Ishikawa (cell line): Measurements from ENCODE around the gene CCSER1.

Experiments
- CEBPB ChIP-seq: IDR thresholded peaks from 2 replicates; pipeline ENCODE4 v1.6.1; 2012
- CREB1 ChIP-seq: IDR thresholded peaks from 2 replicates; pipeline ENCODE4 v1.6.1; 2012; ENCODE audit warnings: low read depth
- EGR1 ChIP-seq: IDR thresholded peaks from 2 replicates; pipeline ENCODE4 v1.6.1; 2012
- EP300 ChIP-seq: IDR thresholded peaks from 2 replicates; pipeline ENCODE4 v1.6.1; 2012; ENCODE audit warnings: borderline replicate concordance
- FOXM1 ChIP-seq: IDR thresholded peaks from 2 replicates; pipeline ENCODE4 v1.6.1; 2012; ENCODE audit warnings: low read depth, borderline replicate concordance
- NFIC ChIP-seq: IDR thresholded peaks from 2 replicates; pipeline ENCODE4 v1.6.1; 2012
- RAD21 ChIP-seq: IDR thresholded peaks from 2 replicates; pipeline ENCODE4 v1.6.1; 2012; ENCODE audit warnings: low read depth
- TAF1 ChIP-seq: IDR thresholded peaks from 2 replicates; pipeline ENCODE4 v1.6.1; 2012; ENCODE audit warnings: low read depth, mild to moderate bottlenecking
- TCF12 ChIP-seq: IDR thresholded peaks from 2 replicates; pipeline ENCODE4 v1.6.1; 2012; ENCODE audit warnings: low read depth
- TEAD4 ChIP-seq: IDR thresholded peaks from 2 replicates; pipeline ENCODE4 v1.6.1; 2012
- YY1 ChIP-seq: IDR thresholded peaks from 2 replicates; pipeline ENCODE4 v1.6.1; 2012; ENCODE audit warnings: low read depth
- ZBTB7A ChIP-seq: IDR thresholded peaks from 2 replicates; pipeline ENCODE4 v1.6.1; 2012; ENCODE audit warnings: low read depth
- TF ChIP-seq, protein P1 (sequence below): IDR thresholded peaks from 2 replicates; pipeline ENCODE4 v1.6.1; 2012
- TF ChIP-seq, protein P2 (sequence below): IDR thresholded peaks from 2 replicates; pipeline ENCODE4 v1.6.1; 2012; ENCODE audit warnings: low read depth, mild to moderate bottlenecking
- TF ChIP-seq, protein P3 (sequence below): IDR thresholded peaks from 2 replicates; pipeline ENCODE4 v1.6.1; 2012

CCSER1 gene

DNA sequence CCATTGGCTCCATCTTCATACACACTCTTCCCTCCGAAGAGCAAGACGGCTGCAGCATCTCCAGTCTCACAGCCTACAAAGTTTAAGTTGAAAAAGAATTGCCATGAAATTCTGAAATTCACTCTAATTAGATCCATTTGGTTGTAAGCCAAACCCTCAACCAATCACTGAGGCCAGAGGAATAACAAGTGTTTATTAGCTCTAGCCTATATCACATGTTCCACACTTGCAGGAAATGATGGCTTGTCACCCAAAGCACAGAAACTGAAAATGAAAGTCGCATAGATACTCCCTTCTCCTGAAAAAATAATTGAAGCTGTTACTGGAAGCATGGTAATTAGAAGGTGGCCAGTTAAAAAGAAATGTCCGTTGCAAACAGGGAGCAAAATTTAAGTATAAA, 1071.8 kb downstream of the CCSER1 start:
- TF ChIP-seq CREB1 (no peak), CEBPB (no peak), YY1 (no peak), NFIC (no peak), EGR1 (no peak), ZBTB7A (no peak), TEAD4 (no peak), TCF12 (no peak), FOXM1 (no peak), RAD21 (no peak), EP300 (no peak), TAF1 (no peak)
- TF ChIP-seq, protein P1, sequence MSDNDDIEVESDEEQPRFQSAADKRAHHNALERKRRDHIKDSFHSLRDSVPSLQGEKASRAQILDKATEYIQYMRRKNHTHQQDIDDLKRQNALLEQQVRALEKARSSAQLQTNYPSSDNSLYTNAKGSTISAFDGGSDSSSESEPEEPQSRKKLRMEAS = no peak
- TF ChIP-seq, protein P2, sequence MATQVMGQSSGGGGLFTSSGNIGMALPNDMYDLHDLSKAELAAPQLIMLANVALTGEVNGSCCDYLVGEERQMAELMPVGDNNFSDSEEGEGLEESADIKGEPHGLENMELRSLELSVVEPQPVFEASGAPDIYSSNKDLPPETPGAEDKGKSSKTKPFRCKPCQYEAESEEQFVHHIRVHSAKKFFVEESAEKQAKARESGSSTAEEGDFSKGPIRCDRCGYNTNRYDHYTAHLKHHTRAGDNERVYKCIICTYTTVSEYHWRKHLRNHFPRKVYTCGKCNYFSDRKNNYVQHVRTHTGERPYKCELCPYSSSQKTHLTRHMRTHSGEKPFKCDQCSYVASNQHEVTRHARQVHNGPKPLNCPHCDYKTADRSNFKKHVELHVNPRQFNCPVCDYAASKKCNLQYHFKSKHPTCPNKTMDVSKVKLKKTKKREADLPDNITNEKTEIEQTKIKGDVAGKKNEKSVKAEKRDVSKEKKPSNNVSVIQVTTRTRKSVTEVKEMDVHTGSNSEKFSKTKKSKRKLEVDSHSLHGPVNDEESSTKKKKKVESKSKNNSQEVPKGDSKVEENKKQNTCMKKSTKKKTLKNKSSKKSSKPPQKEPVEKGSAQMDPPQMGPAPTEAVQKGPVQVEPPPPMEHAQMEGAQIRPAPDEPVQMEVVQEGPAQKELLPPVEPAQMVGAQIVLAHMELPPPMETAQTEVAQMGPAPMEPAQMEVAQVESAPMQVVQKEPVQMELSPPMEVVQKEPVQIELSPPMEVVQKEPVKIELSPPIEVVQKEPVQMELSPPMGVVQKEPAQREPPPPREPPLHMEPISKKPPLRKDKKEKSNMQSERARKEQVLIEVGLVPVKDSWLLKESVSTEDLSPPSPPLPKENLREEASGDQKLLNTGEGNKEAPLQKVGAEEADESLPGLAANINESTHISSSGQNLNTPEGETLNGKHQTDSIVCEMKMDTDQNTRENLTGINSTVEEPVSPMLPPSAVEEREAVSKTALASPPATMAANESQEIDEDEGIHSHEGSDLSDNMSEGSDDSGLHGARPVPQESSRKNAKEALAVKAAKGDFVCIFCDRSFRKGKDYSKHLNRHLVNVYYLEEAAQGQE = no peak
- TF ChIP-seq, protein P3, sequence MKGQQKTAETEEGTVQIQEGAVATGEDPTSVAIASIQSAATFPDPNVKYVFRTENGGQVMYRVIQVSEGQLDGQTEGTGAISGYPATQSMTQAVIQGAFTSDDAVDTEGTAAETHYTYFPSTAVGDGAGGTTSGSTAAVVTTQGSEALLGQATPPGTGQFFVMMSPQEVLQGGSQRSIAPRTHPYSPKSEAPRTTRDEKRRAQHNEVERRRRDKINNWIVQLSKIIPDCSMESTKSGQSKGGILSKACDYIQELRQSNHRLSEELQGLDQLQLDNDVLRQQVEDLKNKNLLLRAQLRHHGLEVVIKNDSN = no peak

DNA sequence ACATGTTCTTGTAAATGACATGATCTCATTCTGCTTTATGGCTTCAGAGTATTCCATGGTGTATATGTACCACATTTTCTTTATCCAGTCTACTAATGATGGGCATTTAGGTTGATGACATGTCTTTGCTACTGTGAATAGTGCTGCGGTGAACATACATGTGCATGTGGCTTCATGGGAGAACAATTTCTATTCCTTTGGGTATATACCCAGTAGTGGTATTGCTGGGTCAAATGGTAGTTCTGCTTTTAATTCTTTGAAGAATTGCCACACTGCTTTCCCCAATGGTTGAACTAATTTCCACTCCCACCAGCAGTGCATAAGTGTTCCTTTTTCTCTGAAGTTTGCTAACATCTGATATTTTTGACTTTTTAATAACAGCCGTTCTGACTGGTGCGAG, 1080.3 kb downstream of the CCSER1 start:
- TF ChIP-seq CREB1 (no peak), EGR1 (no peak), FOXM1 (no peak), RAD21 (no peak), CEBPB (no peak)
- TF ChIP-seq, protein P2 = no peak

DNA sequence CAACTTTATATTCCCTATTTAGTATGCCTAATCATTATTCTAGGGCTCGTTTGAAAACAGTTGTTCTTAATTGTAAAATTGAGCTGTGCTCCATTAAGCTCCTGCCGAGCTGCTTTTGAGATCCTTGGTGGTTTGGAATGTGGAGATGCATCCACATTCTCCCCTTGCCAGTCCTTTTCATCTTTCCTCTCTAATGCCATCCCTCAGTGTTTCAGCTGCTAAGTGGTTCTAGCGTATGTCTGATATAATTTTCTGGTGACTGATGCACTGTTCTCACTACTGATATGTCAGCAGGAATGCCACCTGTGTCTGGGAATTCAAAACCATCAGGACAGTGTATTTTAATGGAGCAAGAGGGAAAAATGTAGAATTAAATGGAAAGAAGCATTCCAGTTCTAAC, 1085.0 kb downstream of the CCSER1 start:
- TF ChIP-seq, protein P2 = no peak
- TF ChIP-seq FOXM1 (no peak), TAF1 (no peak), YY1 (no peak), TCF12 (no peak), TEAD4 (no peak), CEBPB (no peak), ZBTB7A (no peak), RAD21 (no peak), EGR1 (no peak)

DNA sequence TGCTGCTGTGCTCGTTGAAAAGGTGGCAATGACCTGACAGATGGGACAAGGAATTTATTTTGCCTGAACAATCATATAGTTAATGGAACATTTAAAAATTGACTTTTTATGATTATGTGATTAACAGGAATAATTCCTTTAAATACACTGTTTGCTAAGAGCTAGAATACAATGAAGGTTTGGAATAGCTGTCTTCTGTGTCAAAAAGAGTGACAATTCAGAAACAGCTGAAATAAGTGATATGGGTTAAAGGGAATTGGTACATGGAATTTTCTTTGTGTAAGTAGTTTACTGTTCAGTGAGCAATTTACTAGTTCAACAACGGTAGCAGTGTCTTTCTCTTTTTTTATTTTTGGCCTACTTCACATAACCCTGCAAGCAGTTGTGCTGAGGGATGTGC, 1093.1 kb downstream of the CCSER1 start:
- TF ChIP-seq TAF1 (no peak), YY1 (no peak)
- TF ChIP-seq, protein P2 = no peak
